ENCODE data around the gene ASF1B.

ASF1B gene

DNA sequence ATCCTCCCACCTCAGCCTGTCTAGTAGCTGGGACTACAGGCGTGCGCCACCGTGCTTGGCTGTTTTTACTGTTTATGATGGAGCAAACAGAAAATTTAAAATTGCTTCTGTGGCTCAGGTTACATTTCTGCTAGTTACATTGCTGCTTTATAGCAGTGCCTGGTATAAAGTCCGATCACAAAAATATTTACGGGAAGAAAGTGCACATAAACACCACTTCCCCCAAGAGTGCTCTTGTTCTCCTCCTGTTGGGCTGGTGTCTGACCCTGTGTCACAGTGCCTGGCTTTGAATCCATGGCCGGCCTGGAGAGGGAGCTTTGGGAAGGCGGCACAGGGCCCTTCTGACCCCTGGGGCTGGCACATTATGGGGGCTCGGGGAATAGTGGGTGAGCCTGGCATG lies 30.7 kb downstream of the ASF1B start:
- DNase-seq, result no peak

DNA sequence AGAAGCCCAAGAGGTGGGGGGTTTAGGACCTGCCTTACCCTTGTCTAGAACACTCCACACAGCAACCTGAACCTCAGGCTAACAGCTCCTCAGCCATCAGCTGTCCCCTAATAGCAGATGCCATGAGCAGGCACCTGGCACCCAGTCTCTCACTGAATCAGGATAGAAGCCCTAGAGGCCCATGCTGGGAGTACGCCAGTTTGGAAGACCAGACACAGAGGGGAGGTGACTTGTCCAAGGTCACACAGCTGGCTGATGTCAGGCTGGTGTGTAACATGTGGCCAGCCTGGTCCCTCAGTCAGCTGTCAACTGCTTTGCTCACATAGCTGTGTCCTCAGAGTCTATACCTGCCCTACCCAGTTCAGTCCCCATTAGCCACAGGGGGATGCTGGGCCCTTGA lies 33.1 kb downstream of the ASF1B start:
- peak; percentile 89 for DNase-seq

DNA sequence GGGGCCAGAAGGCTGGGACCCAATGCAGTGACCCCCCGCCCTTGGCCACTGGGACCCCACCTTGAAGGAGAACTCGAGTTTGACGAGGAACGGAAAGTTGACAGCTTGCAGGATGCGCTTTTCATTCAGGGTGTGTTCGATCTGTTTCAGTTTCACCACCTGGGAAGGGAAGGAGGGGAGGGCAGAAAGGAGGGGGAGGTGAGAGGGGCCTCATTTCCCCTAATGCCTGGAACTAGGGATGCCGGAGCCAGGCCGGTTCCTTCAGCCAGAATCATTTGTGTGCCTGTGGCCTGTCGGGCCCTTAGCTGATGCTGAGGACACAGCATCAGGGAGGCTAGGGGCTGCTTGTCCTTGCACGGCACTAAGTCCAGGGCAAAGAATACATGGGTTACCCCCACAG lies 33.6 kb downstream of the ASF1B start:
- peak; percentile 78 for DNase-seq

DNA sequence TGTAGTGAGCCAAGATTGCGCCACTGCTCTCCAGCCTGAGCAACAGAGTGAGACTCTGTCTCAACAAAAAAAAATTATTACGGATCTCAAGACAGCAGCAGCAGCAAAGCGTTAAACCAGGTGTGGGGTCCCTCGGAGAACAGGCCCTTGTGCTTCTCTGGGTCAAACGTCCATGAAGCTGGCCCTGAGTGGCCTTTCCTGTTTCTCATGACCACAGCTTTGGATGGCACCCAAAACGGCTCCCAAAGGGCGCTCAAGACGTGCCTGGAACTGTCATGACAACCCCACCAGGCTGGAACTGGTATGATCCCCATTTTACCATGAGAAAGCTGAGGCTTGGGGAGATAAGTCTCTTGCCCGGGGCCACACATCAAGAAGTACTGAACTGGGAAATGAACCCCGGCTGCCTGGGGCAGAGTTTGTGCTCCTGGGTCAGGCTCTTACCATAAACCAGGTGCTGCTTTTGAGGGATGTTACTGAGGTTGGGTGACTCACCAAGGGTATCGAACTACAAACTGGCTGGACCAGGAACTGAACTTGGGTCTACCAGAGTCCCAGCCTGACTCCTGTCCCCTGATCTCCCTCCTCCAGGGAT lies 34.2 kb downstream of the ASF1B start:
- DNase-seq, result peak; percentile 72

DNA sequence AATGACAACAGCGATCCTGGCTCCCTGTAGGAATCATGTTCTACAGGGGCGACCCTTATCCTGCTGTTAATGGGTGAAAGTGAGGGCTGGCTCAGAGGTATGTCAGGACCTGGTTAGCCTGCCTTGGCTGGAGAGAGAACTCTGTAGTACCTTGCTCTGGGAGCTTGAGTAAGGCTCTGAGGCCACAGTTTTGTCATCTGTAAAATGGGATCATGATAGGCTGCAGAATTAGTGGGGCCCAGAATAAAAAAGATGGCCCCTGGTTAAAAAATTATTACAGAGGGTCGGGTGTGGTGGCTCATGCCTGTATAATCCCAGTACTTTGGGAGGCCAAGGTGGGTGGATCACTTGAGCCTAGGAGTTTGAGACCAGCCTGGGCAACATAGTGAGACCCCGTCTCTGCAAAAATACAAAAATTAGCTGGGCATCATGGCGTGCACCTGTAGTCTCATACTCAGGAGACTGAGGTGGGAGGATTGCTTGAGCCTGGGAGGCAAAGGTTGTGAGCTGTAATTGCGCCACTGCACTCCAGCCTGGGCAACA lies 35.3 kb downstream of the ASF1B start:
- no peak for DNase-seq

DNA sequence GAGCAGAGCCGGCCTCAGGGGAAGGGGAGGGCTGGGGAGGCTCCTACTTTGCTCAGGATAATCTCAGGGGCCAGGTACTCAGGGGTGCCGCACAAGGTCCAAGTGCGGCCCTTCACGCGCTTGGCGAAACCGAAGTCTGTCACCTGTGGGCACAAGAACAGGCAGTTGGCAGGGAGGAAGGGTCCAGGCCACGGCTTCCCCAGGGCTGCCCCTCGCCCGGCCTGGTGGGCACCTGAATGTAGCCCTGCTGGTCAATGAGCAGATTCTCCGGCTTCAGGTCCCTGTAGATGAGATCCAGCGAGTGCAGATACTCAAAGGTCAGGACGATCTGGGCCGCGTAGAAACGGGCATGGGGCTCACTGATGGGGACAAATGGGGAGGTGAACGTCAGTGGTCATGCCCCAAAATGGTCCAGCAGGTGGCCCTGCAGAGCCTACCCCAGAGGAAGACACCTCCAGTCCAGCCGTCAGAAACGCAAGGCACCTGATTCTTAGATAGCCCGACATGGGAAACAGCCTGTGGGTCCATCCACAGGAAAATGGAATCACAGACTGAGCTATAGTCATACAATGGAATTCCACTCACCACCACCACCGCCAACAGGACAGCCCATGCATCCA lies 38.7 kb downstream of the ASF1B start:
- DNase-seq, result no peak

DNA sequence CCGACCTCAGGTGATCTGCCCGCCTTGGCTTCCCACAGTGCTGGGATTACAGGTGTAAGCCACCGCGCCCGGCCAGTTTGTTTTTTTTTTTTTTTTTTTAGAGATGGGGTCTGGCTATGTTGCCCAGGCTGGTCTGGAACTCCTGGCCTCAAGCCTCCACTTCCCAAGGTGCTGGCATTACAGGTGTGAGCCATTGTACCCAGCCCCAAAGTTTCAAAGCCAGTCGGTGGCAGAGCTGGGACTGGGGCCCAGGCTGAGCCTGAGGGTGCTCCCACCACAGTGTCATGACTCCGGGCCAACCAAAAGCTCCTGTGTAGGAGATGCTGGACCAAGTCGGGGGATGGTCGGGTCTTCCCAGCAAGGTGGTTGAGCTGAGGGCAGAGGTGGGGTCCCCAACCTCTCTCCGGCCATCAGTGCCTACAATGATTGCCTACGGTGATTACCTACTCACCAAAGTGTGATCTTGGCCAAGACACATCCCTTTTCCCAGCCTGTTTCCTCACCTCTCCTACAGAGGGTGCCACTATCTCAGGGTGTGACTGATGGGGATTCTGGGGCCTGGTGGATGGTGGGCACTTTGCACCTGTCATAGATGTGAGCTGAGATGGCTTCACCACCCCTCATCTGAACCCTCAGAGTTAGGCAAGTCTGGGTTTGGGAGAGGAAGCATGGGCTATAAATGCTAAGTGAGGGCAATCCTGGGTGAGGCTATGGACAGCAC lies 40.0 kb downstream of the ASF1B start:
- no peak for DNase-seq

DNA sequence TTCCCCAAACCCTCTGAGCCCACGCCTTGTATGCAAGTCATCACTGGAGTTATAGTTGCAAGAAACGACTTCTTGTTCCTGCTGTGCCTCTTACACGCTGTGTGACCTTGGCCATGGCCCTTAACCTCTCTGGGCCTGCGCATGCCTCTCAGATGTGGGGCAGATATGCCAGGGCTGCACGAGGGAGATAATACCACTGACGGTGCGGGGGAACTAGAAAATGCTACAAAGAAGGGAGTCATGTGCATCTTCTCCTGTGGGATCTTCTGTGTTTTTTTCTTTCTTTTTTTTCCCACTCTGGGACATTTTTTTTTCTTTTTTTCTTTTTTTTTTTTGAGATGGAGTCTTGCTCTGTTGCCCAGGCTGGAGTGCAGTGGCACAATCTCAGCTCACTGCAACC lies 41.5 kb downstream of the ASF1B start:
- DNase-seq, result no peak

DNA sequence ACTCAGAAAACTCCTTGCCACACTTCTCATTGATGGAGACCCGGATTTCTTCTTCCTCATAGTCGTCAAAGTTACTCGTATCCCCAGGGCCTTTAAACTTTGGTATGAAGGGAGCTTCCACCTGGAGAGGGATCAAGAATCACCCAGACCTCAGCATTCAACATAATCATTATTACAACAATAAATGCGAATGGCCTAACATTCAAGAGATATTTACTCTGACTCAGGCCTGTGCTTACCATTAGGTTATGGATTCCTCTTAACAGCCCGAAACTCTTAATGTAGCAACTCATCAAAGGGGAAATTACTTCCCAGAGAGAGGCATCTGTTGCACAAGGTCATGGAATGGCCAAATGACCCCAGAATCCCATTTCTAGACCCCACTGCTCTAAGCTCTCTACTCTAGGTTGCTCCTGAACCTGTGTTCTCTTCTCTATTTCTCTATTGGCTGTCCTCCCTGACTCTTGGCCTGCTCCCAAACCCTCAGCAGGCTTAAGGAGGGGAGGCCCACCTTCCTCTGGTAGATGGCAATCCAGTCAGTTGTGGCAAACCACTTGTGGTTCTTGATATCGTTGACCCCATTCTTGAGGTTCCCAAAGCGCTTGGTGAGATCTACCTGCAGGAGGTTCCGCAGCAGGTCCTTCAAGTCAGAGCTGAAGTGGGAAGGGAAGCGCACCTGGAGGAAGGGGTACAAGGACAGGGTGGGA lies 43.1 kb downstream of the ASF1B start:
- no peak for DNase-seq

DNA sequence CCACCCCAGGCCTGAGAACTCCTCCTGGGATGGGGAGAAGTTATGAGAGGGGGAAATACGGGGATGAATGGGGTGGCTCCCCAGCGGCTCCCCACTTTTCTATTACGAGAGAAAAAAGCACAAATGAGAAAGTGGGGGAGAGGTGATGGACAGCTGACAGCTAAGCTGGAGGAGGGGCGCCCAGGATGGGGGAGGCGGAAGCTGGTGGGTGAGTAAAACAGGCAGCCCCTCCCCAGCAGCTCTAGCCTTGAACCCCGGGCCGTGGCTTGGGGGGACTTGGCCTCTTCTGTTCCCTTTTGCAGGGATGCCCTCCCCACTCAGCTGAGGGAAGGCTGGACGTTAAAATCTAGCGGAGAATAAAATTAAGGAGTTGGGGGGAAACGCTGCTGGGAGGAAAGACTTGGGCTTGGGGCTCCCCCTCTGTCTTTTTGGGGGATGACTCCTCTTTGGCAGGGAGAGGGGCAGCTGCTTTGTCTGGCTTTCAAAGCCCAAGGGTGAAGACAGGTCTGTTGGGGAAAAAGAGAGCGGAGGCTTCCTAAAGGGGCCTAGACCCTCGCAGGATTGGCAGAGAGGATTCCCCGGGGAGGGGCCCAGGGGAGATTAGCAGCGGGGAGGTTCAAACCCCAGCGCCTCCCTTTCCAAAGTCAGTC lies 44.5 kb downstream of the ASF1B start:
- no peak for DNase-seq

DNA sequence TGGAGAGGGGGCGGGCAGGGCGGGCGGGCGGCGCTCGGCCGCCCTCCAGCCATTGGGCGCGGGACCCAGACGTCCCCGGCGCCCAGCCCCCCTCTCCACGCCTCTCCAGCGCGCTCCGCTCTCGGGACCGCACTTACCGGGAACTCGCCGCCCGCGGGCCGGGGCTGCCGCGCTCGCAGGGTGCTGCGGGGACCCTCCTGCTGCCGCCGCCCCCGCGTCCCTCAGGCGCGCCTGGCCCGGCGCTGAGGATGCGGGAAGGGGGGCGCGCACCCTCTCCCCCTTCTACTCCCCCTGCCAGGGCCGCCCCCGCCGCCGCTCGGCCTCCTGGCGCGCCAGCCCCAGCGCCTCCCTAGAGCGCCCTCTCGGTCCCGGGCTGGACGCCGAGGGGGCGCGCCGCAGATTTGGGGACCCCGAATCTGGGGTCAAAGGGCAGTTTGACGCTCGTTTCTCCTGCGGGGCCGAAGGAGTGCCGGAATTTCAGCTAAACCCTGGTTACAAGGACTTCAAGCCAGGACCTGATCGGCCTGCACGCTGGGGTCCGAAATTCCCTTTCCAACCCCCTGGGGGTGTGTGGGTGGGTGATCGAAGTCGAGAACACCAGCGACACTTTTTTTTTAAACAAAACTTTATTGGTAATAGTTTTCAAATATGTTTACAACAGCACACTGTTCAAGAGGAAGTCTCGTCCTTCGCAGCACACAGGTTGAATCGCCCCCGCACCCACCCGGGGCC lies 45.1 kb downstream of the ASF1B start:
- peak; percentile 64 for DNase-seq

DNA sequence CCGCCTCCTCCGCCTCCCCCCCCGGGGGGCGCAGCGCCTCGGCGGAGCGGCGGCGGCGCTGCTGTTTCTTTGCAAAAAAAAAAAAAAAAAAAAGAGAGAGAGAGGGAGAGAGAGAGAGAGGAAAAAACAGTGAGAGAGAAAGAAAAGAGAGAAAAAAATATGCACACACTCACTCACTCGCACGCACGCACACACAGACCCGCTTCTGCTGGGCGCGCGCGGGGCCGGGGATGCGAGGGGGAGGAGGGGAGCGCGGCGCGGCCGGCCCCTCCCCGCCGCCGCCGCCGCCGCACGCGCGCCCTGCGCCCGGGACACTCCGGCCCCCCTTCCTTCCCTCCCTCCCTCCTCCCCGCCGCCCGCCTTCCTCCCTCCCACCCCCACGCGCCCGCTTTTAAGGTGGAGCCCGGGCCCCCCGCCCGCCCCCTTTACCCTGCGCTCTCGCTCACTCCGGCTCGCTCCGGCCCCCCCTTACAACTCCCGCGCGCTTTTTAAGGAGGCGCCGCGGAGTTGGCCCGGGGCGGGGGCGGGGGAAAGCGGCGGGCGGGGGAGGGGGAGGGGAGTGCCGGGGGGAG lies 45.8 kb downstream of the ASF1B start, which contains the start of gene SAMD1:
TSS of gene SAMD1 (minus strand) at position 243 of the 572 bp plus-strand sequence.
- peak; percentile 92 for DNase-seq

DNA sequence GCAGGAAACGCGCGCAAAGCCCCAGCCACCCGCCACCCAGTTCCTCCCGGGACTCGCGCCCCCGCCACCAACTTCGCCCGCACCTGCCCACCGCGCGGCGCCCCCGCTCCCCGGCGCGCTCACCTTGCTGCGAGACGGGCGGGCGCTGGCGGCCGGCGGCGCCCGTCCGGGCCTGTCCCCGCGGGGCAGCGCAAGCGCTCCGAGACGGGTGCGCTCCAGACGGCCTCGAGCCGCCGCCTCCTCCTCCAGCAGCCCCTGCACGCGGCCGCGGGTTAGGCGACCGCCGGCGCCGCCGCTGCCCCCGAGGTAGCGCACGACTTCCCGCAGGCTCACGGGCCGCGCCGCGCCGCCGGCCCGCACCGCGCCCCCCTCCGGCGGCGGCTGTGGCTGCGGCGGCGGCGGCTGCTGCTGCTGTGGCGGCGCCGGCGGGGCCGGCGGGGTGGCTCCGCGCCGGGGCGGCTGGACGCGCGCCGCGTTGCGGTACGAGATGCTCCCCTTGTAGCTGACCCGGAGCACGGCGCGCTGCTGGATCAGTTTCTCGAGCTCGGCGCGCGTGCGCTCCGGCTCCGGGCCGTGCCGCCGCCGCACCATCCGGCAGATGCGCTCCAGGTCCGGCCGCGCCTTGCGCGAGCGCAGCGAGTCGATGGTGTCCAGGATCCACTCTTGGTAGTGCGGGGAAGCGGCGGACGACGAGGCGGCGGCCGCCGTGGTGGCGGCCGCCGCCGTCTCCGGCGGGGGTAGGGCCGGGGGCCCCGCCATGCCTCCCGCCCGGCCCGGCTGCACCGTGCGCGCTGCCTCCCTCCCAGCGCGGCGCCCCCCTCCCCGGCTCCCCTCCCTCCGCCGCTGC lies 46.5 kb downstream of the ASF1B start:
- peak; percentile 80 for DNase-seq

DNA sequence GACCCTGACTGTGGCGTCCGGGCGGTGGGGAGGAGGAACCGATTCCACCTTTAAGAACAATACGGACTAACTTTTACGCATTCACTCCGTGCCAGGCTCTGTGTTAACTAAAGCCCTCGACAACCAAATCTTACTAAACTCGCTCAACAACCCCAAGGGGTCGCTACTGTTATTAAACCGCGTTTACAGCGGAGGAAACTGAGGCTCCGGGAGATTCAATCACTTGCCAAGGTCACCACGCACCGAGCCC lies 47.1 kb downstream of the ASF1B start:
- DNase-seq, result peak; percentile 26

DNA sequence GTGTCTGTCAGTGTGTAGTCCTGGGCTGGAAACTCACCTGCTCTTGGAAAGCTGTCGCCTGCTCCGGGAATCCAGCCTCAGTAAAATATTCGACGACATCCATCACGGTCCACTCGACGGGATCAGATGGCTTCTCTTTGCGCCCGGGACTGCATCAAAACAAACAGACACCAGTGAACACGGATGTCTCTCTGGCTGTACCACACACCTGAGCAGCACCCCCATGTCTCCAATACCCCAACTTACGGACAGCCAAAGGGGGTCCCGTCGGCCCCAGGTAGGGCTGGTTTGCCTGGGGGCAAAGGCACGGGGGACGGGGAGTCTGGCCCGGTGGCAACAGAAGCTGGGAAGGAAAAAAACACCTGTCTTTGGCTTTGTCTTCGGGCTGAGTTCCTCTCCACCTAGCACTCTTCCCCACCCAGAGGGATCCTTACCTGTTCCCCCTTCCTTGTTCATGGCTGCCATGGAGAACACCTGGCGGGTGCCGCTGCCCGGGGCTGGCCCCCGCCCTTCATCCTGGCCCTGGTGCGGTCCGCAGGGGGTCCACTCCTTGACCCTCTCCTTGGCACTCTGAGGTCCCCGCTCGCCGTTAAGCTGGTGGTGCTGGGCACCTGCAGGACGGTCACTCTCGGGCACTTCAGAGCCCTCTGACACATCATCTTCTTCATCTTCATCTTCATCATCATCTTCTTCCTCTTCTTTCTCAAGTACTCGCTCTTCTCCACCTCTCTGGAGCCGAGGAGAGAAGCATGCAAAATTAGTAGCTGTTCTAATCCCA lies 47.6 kb downstream of the ASF1B start:
- DNase-seq, result peak; percentile 2

DNA sequence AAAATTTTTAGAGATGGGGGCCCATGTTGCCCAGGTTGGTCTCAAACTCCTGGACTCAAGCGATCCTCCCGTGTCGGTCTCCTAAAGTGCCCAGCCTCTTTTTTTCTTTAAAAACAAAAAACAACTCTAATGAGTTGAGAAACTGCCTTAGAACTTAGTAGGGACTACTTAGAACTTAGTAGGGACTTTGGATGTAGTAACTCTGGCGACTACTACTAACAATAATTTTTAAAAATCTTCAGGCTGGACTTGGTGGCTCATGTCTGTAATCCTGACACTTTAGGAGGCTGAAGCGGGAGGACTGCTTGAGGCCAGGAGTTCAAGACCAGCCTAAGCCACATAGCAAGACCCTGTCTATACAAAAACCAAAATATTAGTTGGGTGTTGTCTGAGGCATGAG lies 50.3 kb downstream of the ASF1B start:
- peak; percentile 1 for DNase-seq

DNA sequence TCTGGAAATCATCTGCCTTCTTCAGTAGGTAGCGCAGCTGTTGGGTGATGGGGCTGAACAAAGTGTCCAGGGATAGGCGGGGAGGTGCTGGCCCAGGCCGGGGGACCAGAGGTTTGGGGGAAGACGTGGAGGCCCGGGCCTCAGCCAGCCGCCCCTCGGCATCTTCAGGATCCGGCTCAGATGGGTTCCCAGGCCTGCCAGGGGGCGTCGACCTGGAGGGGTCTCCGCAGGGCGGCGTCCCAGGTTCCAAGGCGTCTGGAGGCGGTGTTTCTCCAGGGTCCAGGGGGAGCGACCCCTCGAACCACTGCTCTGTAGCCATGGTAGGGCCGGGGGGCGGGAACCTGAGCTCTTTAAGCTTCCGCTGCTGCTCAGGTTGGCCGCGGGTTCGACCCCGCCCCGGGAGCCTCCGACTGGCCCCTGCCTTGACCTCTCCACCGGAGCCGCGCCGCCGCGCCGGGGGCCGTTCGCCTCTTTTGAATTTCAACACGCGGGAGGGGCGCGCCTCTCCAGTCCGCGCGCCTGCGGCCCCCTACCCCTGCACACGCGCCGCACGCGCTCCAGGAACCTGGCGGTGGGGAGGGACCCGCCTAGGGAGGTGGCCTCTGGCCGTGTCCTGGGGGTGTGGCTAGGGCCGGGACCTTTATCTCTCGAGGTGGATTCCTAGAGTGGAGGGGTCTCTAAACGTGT lies 50.9 kb downstream of the ASF1B start, which contains the start of gene C19orf67:
TSS of gene C19orf67 (minus strand) at position 475 of the 687 bp plus-strand sequence. CDS start at position 319, 156 bp downstream.
- no peak for DNase-seq

DNA sequence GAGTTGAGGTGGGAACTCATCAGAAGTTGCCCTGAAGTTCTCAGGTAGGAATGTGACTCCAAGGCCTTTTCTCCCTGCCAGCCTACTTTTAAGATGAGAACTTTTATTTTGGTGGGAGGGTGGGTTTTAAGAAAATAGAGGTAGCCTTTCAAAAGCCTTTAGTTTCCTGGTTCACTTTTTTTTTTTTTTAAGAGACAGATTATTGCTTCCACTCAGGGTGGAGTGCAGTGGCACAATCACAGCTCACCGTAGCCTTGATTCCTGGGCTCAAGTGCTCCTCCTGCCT lies 53.8 kb downstream of the ASF1B start:
- no peak for DNase-seq

DNA sequence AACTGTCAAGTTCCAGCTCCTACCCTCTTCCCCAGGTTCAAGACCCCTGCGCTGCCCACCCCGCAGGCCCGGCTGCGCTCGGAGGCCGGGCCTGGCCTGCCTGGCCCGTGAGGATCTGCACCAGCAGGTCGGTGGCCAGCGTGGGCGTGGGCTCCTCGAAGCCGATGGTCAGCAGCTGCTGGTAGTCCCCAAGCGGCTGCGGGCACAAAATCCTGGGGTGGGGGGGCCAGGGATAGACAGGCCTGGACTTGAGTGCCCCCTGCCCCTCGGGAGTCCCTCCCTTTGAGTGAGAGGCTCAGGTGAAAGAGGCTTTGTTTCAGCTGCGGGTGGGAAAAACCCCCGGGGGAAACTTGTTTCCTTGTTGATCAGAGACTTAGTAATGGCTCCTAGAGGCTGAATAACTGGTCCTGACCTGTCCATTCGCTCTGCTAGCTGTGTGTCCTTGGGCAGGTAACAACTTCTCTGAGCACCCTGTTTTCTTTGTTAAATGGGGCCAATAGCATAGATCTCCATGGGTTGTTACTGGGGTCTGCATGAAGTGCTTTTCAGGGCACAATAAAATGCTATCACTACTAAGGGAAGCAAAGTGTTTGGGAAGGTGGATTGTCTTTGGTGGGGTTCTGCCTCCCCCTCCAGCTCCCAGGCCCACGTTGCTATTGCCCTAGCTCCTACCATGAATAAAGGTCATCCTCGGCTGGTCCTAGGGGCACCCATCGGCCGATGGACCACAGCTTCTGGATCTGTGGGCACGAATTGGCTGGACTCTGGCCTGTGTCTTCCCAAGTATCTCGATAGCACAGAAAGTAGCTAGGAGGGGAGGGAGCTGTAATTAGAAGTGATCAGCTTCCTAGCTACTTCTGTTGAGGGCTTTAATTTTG lies 54.4 kb downstream of the ASF1B start:
- DNase-seq, result no peak

All from RPMI8226 (cell line).